ENCODE measurements around the gene MAT1A. TPM values are rescaled to one million over a fixed set of nuclear protein-coding genes. Genes with fewer than 3 reads are reported as not detected.
A peak's percentile ranks its signal among the peaks of the same experiment; 100 is the strongest.

MAT1A gene
- total and polyA plus RNA-seq, 7 donors = 0.49 TPM; not detected in 6

- Histone ChIP-seq H3K9me3 (no peaks in the 10 kb centered on the region), H3K27ac (no peak overlapping the region), H3K27me3 (ENCODE audit: insufficient read depth in 3 of 3, low read length in 2 of 3) (no peaks in the 10 kb centered on the region), H3K4me1 (no peaks in the 10 kb centered on the region), H3K36me3 (ENCODE audit: insufficient read depth in 1 of 2, low read depth in 1 of 2) (no peaks in the 10 kb centered on the region), H3K4me3 (no peak overlapping the region)
- intact Hi-C loops (cut with DNase I) = no loop called here
- ATAC-seq (peak in 1 of 4 donors; percentile 27), DNase-seq (no peak)
- 33 to 50% (median 48%) methylated on average over 15 of the region's 15 CpGs for WGBS, 3 donors
- TF ChIP-seq CTCF (IDR thresholded peaks at IDR 0.05) = no peak
These were observed 23.5 kb downstream of the MAT1A start for GRCh38 chr10:80265740-80266512.

- 82 to 87% (median 86%) methylated on average over 25 of the region's 25 CpGs for WGBS, 3 donors
- intact Hi-C loops (cut with DNase I) = no loop called here
- TF ChIP-seq CTCF (IDR thresholded peaks at IDR 0.05) = no peak
- Histone ChIP-seq H3K27ac (no peak overlapping the region), H3K4me1 (no peaks in the 10 kb centered on the region), H3K36me3 (ENCODE audit: insufficient read depth in 1 of 2, low read depth in 1 of 2) (no peaks in the 10 kb centered on the region), H3K27me3 (ENCODE audit: insufficient read depth in 3 of 3, low read length in 2 of 3) (no peaks in the 10 kb centered on the region), H3K9me3 (no peaks in the 10 kb centered on the region), H3K4me3 (no peak overlapping the region)
- ATAC-seq (no peak), DNase-seq (no peak)
These were observed 25.1 kb downstream of the MAT1A start for GRCh38 chr10:80264081-80265056.

GRCh38 chr10:80261316-80262030, 28.0 kb downstream of the MAT1A start:
- no peaks in the 10 kb centered on the region for H3K9me3 ChIP-seq
- no peak overlapping the region for H3K27ac ChIP-seq
- no peak overlapping the region for H3K4me3 ChIP-seq
- H3K27me3 ChIP-seq (ENCODE audit: insufficient read depth in 3 of 3, low read length in 2 of 3) = no peaks in the 10 kb centered on the region
- ATAC-seq (no peak), DNase-seq (no peak)
- WGBS, 3 donors = 94 to 98% (median 97%) methylated on average over 6 of the region's 6 CpGs
- intact Hi-C loops (cut with DNase I) = no loop called here
- no peaks in the 10 kb centered on the region for H3K36me3 ChIP-seq (ENCODE audit: insufficient read depth in 1 of 2, low read depth in 1 of 2)
- no peaks in the 10 kb centered on the region for H3K4me1 ChIP-seq
- no peak for TF ChIP-seq CTCF (IDR thresholded peaks at IDR 0.05)

- TF ChIP-seq CTCF (IDR thresholded peaks at IDR 0.05) = peak; percentile 70
- Histone ChIP-seq H3K27me3 (ENCODE audit: insufficient read depth in 3 of 3, low read length in 2 of 3) (no peaks in the 10 kb centered on the region), H3K27ac (no peak overlapping the region), H3K36me3 (ENCODE audit: insufficient read depth in 1 of 2, low read depth in 1 of 2) (no peaks in the 10 kb centered on the region), H3K4me1 (no peaks in the 10 kb centered on the region), H3K4me3 (no peak overlapping the region), H3K9me3 (no peaks in the 10 kb centered on the region)
- WGBS, 3 donors = 61 to 63% (median 62%) methylated on average over 19 of the region's 19 CpGs
- intact Hi-C loops (cut with DNase I) = no loop called here
- DNase-seq = no peak
- ATAC-seq = peak in 3 of 4 donors; percentile 35 to 64 (median 46)
These were observed 28.9 kb downstream of the MAT1A start for GRCh38 chr10:80260295-80261243.

All from psoas muscle (tissue), 8 donors.